ENCODE results near the gene MCM8. TPM values are rescaled to one million over a fixed set of nuclear protein-coding genes. Genes with fewer than 3 reads are reported as not detected.

Gene MCM8
- total RNA-seq, 1 donor from 2014 or later, result 4.2 TPM

GRCh38 chr20:5914859-5915258, 35.6 kb upstream of the MCM8 start:
- DNase-seq (ENCODE audit: low spot score), result no peak
- TF ChIP-seq, protein P1, sequence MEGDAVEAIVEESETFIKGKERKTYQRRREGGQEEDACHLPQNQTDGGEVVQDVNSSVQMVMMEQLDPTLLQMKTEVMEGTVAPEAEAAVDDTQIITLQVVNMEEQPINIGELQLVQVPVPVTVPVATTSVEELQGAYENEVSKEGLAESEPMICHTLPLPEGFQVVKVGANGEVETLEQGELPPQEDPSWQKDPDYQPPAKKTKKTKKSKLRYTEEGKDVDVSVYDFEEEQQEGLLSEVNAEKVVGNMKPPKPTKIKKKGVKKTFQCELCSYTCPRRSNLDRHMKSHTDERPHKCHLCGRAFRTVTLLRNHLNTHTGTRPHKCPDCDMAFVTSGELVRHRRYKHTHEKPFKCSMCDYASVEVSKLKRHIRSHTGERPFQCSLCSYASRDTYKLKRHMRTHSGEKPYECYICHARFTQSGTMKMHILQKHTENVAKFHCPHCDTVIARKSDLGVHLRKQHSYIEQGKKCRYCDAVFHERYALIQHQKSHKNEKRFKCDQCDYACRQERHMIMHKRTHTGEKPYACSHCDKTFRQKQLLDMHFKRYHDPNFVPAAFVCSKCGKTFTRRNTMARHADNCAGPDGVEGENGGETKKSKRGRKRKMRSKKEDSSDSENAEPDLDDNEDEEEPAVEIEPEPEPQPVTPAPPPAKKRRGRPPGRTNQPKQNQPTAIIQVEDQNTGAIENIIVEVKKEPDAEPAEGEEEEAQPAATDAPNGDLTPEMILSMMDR (IDR thresholded peaks at IDR 0.05), result no peak
- no peak overlapping the region for H3K4me3 Mint-ChIP-seq (ENCODE audit: unreplicated experiment)
- H3K27ac Mint-ChIP-seq (ENCODE audit: unreplicated experiment), result no peak overlapping the region
- no peaks in the 10 kb centered on the region for H3K36me3 Mint-ChIP-seq (ENCODE audit: low read depth)
- H3K27me3 Mint-ChIP-seq (ENCODE audit: low read depth), result peaks cover 28% of the 10 kb centered on the region
- no peaks in the 10 kb centered on the region for H3K9me3 Mint-ChIP-seq (ENCODE audit: low read depth)
- H3K4me1 Mint-ChIP-seq (ENCODE audit: low read depth), result peaks cover 24% of the 10 kb centered on the region

- Mint-ChIP-seq H3K4me3 (ENCODE audit: unreplicated experiment) (no peak overlapping the region), H3K9me3 (ENCODE audit: low read depth) (no peaks in the 10 kb centered on the region), H3K4me1 (ENCODE audit: low read depth) (peaks cover 11% of the 10 kb centered on the region), H3K36me3 (ENCODE audit: low read depth) (no peaks in the 10 kb centered on the region), H3K27me3 (ENCODE audit: low read depth) (peaks cover 20% of the 10 kb centered on the region), H3K27ac (ENCODE audit: unreplicated experiment) (no peak overlapping the region)
- TF ChIP-seq, protein P1 (IDR thresholded peaks at IDR 0.05), result no peak
- DNase-seq (ENCODE audit: low spot score), result no peak
These were observed 31.4 kb upstream of the MCM8 start for GRCh38 chr20:5918856-5919625.

DNA sequence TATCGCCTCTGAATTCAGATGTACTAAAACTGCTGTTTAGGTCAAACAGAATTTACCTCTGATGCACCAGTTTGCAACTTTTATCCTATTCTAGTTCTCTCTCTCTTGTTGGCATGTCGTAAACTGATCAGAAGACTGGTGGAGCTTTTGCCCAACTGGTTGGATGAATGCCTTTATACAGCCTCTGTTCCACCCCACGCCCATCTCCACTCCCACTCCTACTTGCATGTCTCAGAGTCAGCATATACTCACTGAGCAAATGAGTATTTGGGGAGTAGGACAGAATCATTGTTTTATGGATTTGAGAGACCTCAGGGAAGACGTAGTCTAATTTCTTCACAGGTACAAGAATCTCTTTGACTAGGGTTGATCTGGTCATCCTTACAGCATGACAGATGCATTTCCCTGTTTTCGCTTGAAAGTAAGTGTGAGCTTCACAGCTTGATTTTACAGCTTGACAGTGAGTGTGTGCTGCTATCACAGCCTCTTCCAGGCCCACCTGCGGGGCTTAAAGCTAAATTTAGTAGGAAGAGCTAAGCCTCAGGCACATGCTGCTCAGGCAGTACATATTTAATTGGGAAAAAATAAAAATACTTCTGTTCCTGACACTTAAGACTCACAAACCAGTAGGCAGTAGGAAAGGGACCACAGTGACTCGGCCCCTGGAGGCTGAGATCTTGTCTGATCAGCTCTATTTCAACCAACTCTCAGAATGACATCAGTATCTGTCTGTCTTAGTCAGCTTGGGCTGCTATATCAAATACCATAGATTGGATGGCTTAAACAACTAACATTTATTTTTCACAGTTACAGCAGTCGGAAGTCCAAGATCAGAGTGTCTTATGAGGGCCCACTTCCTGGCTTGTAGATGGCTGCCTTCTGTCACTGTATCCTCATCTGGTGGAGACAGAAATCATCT, 30.6 kb upstream of the MCM8 start:
- H3K9me3 Mint-ChIP-seq (ENCODE audit: low read depth), result no peaks in the 10 kb centered on the region
- no peaks in the 10 kb centered on the region for H3K36me3 Mint-ChIP-seq (ENCODE audit: low read depth)
- H3K4me3 Mint-ChIP-seq (ENCODE audit: unreplicated experiment), result no peak overlapping the region
- TF ChIP-seq, protein P1 (IDR thresholded peaks at IDR 0.05), result no peak
- peaks cover 15% of the 10 kb centered on the region for H3K27me3 Mint-ChIP-seq (ENCODE audit: low read depth)
- H3K27ac Mint-ChIP-seq (ENCODE audit: unreplicated experiment), result no peak overlapping the region
- DNase-seq (ENCODE audit: low spot score), result no peak
- H3K4me1 Mint-ChIP-seq (ENCODE audit: low read depth), result peaks cover 11% of the 10 kb centered on the region

DNA sequence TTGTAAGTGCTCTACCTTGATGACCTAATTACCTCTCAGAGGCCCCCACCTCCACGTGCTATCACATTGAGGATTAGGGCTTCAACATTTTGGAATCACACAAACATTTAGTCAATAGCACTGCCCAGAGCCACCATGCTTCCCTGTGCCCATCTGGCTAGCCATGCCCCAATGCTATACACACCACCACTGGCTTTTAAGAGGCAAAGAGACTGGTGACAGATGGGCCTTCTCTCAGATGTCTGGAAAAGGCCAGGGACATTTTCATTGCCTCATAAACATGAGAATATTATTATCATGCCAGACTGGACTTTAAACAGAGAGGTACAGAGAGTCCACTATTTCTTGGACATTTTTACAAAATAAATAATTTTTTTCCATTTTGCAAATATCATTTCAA, 29.9 kb upstream of the MCM8 start:
- Mint-ChIP-seq H3K9me3 (ENCODE audit: low read depth) (no peaks in the 10 kb centered on the region), H3K4me3 (ENCODE audit: unreplicated experiment) (no peak overlapping the region), H3K27ac (ENCODE audit: unreplicated experiment) (no peak overlapping the region), H3K27me3 (ENCODE audit: low read depth) (peaks cover 12% of the 10 kb centered on the region), H3K36me3 (ENCODE audit: low read depth) (no peaks in the 10 kb centered on the region), H3K4me1 (ENCODE audit: low read depth) (peaks cover 11% of the 10 kb centered on the region)
- no peak for DNase-seq (ENCODE audit: low spot score)
- TF ChIP-seq, protein P1 (IDR thresholded peaks at IDR 0.05), result no peak

DNA sequence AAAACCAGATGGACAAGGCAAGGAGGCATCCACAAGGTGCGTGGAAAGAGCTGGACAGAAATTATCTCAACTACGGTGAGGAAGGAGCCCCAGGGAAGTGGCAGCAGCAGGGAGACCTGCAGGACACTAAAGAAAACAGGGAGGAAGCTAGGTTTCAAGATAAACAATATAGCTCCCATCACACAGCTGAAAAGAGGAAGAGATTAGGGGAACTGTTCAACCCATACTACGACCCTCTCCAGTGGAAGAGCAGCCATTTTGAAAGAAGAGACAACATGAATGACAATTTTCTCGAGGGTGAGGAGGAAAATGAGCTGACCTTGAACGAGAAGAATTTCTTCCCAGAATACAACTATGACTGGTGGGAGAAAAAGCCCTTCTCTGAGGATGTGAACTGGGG, 27.0 kb upstream of the MCM8 start:
- H3K4me1 Mint-ChIP-seq (ENCODE audit: low read depth), result peaks cover 11% of the 10 kb centered on the region
- H3K27me3 Mint-ChIP-seq (ENCODE audit: low read depth), result peaks cover 19% of the 10 kb centered on the region
- no peak for DNase-seq (ENCODE audit: low spot score)
- TF ChIP-seq, protein P1 (IDR thresholded peaks at IDR 0.05), result no peak
- no peaks in the 10 kb centered on the region for H3K9me3 Mint-ChIP-seq (ENCODE audit: low read depth)
- H3K36me3 Mint-ChIP-seq (ENCODE audit: low read depth), result no peaks in the 10 kb centered on the region
- no peak overlapping the region for H3K27ac Mint-ChIP-seq (ENCODE audit: unreplicated experiment)
- H3K4me3 Mint-ChIP-seq (ENCODE audit: unreplicated experiment), result no peak overlapping the region
